HG03521 (cell line): ENCODE measurements around the gene MSANTD2.
A peak's percentile ranks its signal among the peaks of the same experiment; 100 is the strongest.

ENCODE experiments used
- ATAC-seq: cut with Tn5 transposase; IDR thresholded peaks from one replicate; pipeline ENCODE4 v1.9.1; 2021; ENCODE audit warnings: mild to moderate bottlenecking, moderate library complexity; ENCODE audit not compliant: unreplicated experiment

The MSANTD2 gene

DNA sequence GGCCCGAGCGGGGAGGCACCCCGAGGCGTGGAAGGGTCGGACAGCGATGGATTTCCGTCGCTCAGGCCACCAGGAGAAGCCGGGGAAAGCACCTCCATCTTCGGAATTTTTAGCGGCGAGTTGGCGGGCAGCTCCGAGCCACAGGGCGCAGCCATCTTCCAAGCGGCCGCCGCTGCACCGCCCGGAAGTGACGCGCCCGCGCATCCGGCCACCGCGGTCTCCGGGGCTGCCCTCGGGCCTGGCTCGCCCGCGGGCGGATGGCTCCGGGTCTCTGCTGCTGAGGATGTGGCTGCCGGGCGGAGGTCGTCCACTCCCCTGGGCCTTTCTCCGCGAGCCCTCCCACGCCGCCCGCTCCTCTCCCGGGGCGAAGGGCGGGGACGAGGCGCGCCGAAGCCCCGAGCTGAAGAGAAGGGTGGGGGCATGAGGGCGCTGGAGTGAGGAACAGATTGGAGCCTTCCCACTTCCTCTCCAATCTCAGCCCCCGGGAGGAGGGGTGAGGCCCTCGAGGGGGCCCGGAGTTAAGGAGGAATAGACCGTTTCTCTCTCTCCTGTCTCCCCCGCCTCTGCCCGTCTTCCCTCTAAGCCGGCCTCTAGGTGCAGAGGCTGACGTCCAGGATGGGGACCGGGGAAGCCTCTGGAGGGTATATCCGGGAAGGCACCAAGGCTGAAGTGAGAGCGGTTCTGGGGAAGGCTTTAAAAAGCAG lies at the start of gene MSANTD2:
TSS of gene MSANTD2 (minus strand) at position 181 of the 704 bp plus-strand sequence. CDS start at position 155, 26 bp downstream.
- peak; percentile 91 for ATAC-seq

- no peak for ATAC-seq
Measured at GRCh38 chr11:124846070-124846673, 46.0 kb upstream of the MSANTD2 start.

- no peak for ATAC-seq
Measured at GRCh38 chr11:124844664-124845079, 44.5 kb upstream of the MSANTD2 start.

- ATAC-seq = no peak
Measured at GRCh38 chr11:124843616-124843910, 43.4 kb upstream of the MSANTD2 start.

DNA sequence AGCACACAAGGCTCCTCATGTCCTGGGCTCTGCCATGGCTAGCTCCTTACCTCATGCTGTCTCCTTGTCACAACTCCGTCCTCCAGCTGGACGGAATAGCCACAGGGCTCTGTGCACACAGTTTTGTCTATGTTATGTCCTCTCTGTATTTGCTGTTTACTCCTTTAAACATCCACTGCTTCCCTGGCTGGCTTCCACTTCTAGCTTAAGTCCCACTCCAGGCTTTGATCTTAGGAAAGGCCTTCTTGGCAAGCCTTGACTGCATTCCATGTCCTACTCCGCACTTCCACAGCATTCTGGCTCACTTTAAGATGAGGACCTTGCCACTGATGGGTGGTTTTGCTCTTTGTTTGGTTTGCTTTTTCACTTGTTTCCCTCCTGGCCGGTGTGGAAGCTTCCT lies 42.1 kb upstream of the MSANTD2 start:
- ATAC-seq = no peak

- no peak for ATAC-seq
Measured at GRCh38 chr11:124841840-124842239, 41.6 kb upstream of the MSANTD2 start.

DNA sequence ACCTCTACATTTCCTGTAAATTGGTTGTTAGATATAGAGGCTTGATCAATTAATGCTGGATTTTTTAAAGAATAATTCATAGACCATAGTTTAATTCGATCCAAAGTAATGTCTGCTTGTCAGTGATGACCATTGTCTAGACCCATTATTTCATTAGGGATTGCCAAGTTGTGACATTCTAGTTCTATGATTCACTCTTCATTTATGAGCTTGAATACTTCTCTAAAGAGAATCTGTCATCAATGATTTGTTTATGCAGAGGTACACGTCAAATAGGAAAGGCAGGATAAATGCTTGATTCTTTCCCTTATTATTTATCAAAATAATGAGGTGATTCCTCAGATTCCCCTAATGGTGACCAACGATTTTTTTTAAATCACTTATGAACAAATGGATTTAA lies 41.0 kb upstream of the MSANTD2 start:
- ATAC-seq = no peak

GRCh38 chr11:124840666-124841065 lies 40.5 kb upstream of the MSANTD2 start:
- no peak for ATAC-seq

- ATAC-seq = no peak
Measured at GRCh38 chr11:124839972-124840621, 39.9 kb upstream of the MSANTD2 start.

DNA sequence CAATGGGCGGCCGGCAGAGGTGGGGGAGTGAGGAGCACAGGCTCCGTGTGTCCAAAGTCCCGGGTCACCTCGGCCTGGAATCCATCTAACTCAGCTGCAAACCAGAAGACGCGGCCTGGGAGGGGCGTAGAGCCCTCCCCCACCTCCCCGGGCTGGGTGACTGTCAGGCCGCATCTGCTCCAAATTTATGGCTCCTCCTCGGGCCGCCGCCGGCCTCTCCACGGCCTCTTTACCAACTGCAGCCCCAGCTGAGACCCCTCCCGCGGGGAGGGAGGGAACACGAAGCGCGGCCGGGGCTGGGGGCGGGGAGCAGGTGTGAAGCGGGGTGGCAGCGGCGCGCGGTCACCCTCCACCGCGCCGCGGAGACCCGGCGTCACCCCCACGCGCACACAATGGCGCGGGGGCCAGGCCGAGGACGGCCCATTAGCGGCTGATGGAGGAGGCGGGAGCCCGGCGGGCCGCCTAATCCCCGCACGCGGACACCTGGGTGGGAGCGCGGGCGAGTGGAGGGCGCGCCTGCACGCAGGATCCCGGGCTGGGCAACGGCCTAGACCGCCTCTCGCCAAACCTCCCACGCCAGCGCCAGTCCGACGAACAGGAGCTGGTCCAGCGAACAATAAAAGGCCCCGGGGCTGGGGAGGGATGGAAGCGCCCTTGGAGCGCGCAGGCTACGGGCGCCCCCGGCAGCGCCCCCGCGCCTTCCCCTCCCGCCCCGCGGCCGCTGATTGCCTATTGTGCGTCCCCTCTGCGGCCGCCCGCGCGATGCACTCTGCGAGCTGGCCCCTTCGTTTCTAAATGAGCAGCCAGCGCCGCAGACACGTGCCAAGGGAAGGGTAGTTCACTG lies 39.1 kb upstream of the MSANTD2 start:
- no peak for ATAC-seq

GRCh38 chr11:124838805-124839127 lies 38.6 kb upstream of the MSANTD2 start:
- no peak for ATAC-seq

GRCh38 chr11:124837491-124837856 lies 37.3 kb upstream of the MSANTD2 start:
- ATAC-seq = no peak

DNA sequence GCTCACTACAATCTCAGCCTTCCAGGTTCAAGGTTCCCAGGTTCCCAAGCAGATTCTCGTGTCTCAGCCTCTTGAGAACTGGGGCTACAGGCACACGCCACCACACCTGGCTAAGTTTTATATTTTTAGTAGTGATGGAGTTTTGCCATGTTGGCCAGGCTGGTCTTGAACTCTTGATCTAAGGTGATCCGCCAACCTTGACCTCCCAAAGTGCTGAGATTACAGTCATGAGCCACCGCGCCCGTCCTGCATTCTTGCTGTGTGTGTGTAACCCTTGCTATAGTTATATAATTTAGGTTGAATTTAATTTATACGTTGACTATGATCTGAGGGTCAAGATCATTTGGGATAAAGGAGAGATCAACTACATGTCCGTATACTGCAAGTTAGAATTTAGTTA lies 35.7 kb upstream of the MSANTD2 start:
- no peak for ATAC-seq

DNA sequence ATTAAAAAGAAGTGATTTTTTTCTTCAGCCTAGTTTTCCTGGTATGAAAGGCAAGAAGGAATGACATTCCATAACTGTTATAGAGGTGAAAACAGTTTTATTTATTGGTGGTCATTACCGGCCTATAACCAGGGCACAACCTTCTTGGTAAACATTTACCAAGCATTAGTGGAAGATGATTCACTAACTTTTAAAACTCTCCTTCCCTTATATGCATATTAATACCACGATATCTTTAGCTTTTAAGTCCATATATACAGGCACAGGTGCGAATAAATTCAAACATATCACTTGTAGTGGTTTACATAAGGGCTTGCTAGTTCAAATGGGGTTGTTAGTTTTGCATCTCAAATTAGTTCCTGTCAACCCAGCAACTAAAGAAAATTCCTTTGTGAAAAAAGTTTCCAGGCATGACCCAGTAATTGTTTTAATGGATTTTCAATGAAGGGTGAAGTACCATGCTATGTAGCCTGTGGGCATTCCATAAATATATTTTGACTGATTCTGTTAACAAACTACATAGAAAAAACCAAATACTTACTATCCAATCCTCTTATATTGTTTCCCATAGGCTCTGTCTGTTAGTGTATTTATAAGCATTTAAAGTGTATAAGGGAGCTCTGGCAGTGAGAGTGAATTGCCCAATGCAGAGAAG lies 34.4 kb upstream of the MSANTD2 start:
- ATAC-seq = no peak

DNA sequence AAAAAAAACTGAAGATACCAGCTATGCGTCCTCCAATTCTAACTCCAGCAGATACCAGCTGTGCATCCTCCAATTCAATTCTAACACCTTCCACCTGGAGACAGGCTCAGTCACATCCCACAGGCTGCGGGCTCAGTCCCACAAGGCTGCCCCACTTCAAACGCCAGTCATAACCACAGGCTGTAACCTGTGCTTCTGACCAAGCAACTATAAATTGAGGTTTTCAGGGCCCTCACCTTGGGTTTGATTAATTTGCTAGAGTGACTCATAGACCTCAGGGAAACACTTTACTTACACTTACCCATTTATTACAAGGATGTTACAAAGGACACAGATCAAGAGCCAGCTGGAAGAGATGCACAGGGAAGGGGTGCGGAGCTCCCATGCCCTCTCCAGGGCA lies 32.4 kb upstream of the MSANTD2 start:
- ATAC-seq = no peak

- no peak for ATAC-seq
Measured at GRCh38 chr11:124831897-124832296, 31.7 kb upstream of the MSANTD2 start.

GRCh38 chr11:124830749-124831148 lies 30.5 kb upstream of the MSANTD2 start:
- no peak for ATAC-seq

- ATAC-seq = no peak
Measured at GRCh38 chr11:124829986-124830385, 29.8 kb upstream of the MSANTD2 start.

DNA sequence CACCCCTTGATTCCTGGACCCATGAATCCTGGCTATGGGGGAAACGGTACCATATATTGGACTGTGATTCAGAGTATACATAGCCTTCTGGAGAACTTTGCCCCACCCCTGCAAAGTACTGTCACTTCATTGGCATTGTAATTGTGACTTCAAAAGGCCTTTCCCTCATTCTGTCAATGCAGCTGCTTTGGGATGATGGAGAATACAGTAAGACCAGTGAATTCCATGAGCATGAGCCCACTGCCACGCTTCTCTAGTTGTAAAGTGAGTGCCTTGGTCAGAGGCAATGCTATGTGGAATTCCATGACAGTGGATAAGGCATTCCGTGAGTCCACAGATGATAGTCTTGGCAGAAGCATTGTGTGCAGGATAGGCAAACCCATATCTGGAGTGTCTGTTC lies 25.7 kb upstream of the MSANTD2 start:
- no peak for ATAC-seq

- ATAC-seq = no peak
Measured at GRCh38 chr11:124823512-124824376, 23.5 kb upstream of the MSANTD2 start.
